T-helper 1 cell treated with Interleukin-12 subunit alpha and Interleukin-12 subunit beta and Interleukin-4 antibody, amounts not matched to agents 30 μg/mL and 1 μg/mL, for 36 hours (primary cell): ENCODE measurements around the gene TGM2.

Experiments
- H3K27ac Mint-ChIP-seq: one replicate; pipeline ENCODE4 v1.8.0; 2021; ENCODE audit warnings: mild to moderate bottlenecking, mixed read lengths
- H3K27me3 Mint-ChIP-seq: one replicate; pipeline ENCODE4 v1.8.0; 2021; ENCODE audit warnings: low read depth, mixed read lengths
- H3K36me3 Mint-ChIP-seq: one replicate; pipeline ENCODE4 v1.8.0; 2021; ENCODE audit warnings: low read depth, mixed read lengths
- H3K4me1 Mint-ChIP-seq: one replicate; pipeline ENCODE4 v1.8.0; 2021; ENCODE audit warnings: low read depth, mixed read lengths
- H3K4me3 Mint-ChIP-seq: one replicate; pipeline ENCODE4 v1.8.0; 2021; ENCODE audit warnings: mild to moderate bottlenecking, moderate library complexity, mixed read lengths
- H3K9me3 Mint-ChIP-seq: one replicate; pipeline ENCODE4 v1.8.0; 2021; ENCODE audit warnings: mixed read lengths

Gene TGM2

DNA sequence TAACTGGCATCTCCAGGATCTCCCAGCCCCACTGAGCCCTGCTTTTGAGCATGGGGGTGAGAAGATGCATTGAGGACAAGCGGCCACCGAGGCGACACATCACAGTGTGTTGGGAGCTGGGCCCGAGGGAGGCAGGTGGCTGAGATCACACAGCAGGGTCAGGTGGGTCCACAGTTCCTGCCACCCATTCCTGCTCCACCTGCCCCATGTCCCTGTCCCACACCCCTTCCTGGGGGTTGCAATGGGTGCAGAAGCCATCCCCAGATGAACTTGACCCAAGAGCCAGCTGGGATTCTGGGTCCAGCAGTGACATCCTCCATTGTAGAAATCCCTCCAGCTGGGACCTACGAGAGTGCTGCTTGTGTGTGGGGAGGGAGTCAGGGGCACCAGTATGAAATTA lies 1.0 kb downstream of the TGM2 start:
- Mint-ChIP-seq H3K9me3 (no peaks in the 10 kb centered on the region), H3K27me3 (peaks cover 13% of the 10 kb centered on the region), H3K36me3 (no peaks in the 10 kb centered on the region), H3K4me1 (peaks cover 26% of the 10 kb centered on the region), H3K27ac (no peak overlapping the region), H3K4me3 (no peak overlapping the region)

DNA sequence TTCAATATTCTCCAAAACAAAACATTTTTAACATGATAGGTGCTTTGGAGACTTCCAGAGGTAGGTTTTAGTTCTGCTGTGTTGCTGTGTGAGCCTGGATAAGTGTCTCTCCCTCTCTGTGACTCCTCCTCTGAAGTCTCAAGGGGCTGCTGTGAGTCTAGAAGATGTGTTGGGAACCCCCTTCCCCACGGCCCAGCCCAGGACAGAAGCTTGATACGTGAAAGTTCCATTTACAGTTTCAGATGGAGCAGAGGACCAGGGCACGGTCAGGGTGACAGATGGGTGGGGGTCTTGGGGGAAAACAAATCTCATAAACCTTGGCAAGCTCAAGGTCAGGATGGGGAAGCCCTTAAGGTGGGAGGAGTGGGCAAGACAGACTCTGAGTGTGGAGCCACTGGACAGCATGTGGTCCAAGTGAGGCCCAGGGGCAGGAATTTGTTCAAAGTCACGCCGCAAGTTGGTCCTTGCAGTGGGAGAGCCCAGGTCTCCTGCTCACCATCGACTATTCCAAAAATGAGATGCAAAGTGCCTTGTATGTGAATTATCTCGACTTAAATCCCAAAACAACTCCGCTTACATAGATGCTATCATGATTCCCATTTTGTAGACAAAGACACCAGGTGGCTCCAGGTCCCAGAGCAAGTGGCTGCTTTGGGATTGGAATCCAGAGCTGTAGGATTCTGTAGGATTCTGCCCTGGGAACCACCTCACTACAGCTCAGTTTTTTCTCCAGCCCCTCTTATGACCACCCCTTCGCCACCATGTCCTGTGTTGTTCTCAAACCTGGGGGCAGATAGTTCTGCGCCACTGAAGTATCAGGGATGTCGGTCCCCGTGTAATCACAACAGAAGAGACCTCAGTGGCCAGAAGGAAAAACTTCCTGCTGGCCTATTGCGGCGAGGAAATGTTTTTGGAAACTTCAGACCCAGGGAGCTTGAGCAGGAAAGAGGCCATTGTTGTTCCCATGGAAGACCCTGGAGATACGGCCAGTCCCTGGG lies 1.9 kb downstream of the TGM2 start:
- peaks cover 13% of the 10 kb centered on the region for H3K27me3 Mint-ChIP-seq
- H3K4me1 Mint-ChIP-seq = peaks cover 18% of the 10 kb centered on the region
- H3K36me3 Mint-ChIP-seq = no peaks in the 10 kb centered on the region
- H3K27ac Mint-ChIP-seq = no peak overlapping the region
- no peak overlapping the region for H3K4me3 Mint-ChIP-seq
- H3K9me3 Mint-ChIP-seq = no peaks in the 10 kb centered on the region

DNA sequence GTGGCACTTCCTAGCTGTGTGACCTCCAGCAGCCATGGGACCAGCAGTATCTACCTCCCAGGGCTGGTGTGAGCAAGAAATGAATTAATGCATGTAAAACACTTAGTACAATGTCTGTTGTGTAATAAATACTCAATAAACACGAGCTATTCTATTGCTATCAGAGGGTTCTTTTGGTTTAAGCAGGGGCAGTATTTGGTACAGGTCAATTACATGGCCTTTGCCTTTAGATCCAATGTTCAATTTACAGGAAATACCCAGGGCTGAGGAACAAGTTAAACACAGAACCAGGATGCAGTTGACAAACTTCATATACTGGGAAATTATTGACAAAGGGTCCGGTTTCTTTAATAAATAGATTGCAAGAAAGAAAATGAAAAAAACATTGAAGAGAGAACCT lies 2.9 kb downstream of the TGM2 start:
- no peak overlapping the region for H3K27ac Mint-ChIP-seq
- no peaks in the 10 kb centered on the region for H3K36me3 Mint-ChIP-seq
- H3K4me1 Mint-ChIP-seq = peaks cover 11% of the 10 kb centered on the region
- H3K27me3 Mint-ChIP-seq = peaks cover 13% of the 10 kb centered on the region
- H3K9me3 Mint-ChIP-seq = no peaks in the 10 kb centered on the region
- H3K4me3 Mint-ChIP-seq = no peak overlapping the region

DNA sequence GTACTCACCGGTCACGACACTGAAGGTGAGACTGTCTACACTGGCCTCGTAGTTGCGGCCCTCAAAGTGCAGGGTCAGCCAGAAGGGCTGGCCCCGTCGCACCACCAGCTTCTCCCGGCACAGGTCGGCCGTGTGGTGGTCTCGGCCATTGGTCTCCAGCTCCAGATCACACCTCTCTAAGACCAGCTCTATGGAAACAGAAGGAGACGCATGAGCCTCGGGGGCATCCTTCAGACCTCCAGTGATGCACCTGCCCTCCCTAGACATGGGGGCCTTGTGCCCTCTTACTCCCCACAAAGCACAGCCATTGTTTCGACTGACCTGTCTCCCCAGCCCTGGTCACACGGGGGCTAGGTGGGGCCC lies 3.7 kb downstream of the TGM2 start:
- no peaks in the 10 kb centered on the region for H3K36me3 Mint-ChIP-seq
- H3K27me3 Mint-ChIP-seq = peaks cover 13% of the 10 kb centered on the region
- peaks cover 11% of the 10 kb centered on the region for H3K4me1 Mint-ChIP-seq
- H3K4me3 Mint-ChIP-seq = no peak overlapping the region
- H3K9me3 Mint-ChIP-seq = no peaks in the 10 kb centered on the region
- H3K27ac Mint-ChIP-seq = no peak overlapping the region

DNA sequence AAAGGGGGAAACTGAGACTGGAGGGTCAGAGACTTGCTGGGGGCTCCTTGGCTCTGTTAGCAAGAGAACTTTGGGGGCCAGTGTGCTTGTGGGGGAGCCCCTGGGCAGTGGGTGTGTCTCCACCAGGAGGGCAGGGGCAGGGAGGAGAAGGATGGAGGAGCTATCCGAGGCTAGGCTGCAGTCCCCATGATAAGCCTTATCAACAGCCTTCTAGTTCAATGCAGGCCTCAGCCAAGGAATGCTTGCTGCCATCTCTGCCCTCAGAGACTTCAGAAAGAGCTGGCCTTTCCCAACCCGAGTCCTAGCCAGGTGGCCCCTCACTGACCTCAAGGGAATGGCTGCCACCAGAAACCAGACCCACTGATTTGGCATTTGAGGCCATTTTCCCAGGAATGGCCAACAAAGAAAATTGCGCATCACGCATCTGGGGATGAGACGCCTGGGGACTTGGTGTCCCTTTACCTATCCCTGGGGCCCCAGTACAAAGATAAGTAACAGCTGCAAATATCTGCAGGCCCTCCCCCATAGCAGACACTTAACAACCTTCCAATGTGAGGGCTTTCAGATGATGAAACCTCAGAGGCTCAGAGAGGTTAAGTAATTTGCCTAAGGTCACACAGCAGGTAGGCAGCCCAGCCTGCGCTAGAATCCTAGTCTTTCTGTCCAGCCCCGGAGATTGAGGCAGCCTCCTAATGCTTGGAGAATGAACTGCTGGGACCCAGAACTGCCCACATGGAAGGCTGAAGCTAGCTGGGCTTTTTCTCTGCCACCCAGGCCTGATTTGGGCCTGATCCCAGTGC lies 4.9 kb downstream of the TGM2 start:
- Mint-ChIP-seq H3K36me3 (no peaks in the 10 kb centered on the region), H3K27me3 (peaks cover 7% of the 10 kb centered on the region), H3K27ac (no peak overlapping the region), H3K4me3 (no peak overlapping the region), H3K4me1 (peaks cover 3% of the 10 kb centered on the region), H3K9me3 (no peaks in the 10 kb centered on the region)

DNA sequence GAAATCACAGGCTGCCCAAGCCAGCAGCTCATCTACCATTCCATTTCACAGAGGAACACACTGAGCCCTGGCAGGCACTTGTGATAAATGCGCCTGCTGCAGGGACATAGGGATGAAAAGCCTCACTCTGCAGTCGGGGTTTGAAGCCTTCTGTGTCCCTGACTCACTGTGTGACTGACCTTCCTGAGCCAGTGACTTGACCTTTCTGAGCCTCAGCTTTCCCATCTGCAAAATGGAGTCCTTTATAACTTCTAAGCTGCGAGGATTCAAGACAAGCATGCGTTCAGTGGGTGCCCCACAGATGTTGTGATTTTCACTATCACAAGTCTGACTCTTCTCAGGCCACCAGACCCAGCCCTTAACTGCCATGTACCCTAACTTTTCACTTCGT lies 5.5 kb downstream of the TGM2 start:
- H3K4me1 Mint-ChIP-seq = peaks cover 3% of the 10 kb centered on the region
- H3K27me3 Mint-ChIP-seq = peaks cover 7% of the 10 kb centered on the region
- H3K4me3 Mint-ChIP-seq = no peak overlapping the region
- H3K27ac Mint-ChIP-seq = no peak overlapping the region
- H3K36me3 Mint-ChIP-seq = no peaks in the 10 kb centered on the region
- no peaks in the 10 kb centered on the region for H3K9me3 Mint-ChIP-seq

DNA sequence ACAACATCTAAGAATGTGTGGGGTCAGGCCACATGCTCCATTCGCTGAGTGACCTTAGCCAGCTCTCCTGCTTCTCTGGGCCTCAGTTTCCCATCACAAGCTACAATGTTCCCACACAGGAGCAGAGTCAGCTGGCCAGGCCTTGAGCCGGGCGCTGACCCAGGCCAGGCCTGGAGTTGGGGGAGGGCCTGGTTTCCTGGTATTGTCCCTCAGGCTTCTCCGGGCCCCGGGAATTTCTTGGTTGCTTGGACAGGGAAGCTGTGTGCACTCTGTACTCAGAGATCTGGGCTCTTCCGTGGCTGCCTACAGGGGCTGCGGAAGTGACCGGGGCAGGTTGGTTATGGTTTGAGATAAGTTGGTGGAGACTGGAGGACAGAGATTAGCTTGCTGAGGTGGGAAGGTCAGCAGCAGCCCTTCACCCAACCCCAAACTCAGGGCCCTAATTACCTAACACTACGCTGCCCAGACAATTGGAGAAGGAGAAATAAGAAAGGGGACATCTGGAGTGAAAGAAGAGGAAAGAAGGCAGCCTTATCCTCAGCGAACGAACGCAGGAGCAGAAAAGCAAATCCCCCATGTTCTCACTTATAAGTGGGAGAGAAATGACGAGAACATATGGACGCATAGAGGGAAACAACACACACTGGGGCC lies 6.2 kb downstream of the TGM2 start:
- H3K27me3 Mint-ChIP-seq = peaks cover 7% of the 10 kb centered on the region
- H3K27ac Mint-ChIP-seq = no peak overlapping the region
- H3K4me3 Mint-ChIP-seq = no peak overlapping the region
- no peaks in the 10 kb centered on the region for H3K9me3 Mint-ChIP-seq
- H3K4me1 Mint-ChIP-seq = peaks cover 6% of the 10 kb centered on the region
- H3K36me3 Mint-ChIP-seq = no peaks in the 10 kb centered on the region

DNA sequence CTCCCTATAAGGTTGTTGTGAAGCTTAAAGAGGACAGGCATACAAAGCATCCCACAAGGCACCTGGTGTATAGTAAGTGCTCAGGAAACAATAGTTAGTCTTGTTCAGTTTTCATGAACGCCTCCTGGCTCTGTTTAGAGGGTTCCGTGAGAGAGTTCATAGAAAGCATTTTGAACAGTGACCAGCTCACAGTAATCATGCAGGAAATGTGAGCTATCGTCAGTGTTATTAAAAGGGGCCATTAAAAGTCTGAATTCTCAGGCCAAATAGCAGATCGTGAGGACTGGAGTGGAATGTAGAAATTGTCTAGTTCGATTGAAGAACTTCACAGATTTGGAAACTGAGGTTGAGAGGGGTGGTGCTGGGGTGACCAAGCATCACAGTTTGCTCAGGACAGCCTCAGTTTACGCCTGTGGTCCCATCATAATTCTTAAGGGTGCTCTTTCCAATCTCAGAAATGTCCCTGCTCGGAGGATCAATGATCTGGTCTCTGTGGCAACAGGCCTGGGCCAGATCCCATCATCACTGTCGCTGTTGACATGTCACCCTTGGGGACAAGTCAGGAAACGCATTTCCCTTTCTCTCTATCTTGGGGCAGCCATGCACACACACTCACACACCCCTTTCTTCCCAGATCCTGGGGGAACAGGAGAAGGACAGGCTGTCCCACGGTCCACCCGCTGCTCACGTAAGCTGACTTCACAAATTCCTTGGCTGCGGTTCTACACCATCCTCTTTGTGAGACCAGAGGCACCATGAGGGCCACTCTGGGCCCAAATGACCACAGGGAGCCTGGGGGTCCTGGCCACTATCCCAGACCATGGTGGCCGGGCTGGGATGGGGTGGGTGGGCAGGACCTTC lies 7.2 kb downstream of the TGM2 start:
- Mint-ChIP-seq H3K27me3 (peaks cover 5% of the 10 kb centered on the region), H3K9me3 (no peaks in the 10 kb centered on the region), H3K4me1 (peaks cover 8% of the 10 kb centered on the region), H3K27ac (no peak overlapping the region), H3K4me3 (no peak overlapping the region), H3K36me3 (no peaks in the 10 kb centered on the region)

DNA sequence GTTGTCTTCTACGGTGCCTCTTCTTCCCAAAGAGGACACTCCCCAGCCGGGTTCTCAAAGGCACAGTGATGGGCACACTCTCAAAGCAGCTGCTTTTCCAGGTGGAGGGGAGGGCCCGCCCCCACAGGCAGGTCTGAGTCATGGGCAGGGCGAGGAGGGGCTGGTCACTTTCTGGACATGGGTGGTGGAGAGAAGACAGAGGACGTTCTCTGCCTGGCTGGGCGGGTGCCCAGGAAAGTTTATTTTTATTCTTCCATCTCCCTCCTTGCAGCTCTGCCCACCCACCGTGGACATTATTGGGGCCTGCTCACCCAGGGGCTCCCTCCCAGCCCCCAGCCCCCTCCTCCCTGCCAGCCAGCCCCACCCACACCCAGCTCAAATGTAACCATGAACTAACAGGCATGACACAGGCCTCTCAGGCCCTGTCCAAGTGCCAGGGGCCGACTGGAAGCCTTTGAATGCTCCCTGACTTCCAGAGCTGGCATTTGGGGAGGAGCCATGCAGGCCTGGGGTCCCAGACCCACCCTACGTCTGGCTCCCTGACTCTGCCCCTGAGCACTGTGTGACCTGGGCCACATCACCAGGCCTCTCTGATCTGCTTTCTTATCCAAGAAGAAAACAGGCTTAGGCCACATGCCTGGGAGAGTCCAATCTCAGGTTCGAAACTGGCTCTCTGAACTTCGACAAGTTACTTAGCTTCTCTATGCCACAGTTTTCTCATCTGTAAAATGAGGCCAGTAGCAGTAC lies 8.0 kb downstream of the TGM2 start:
- Mint-ChIP-seq H3K9me3 (no peaks in the 10 kb centered on the region), H3K36me3 (no peaks in the 10 kb centered on the region), H3K4me1 (peaks cover 16% of the 10 kb centered on the region), H3K27me3 (peaks cover 3% of the 10 kb centered on the region), H3K4me3 (no peak overlapping the region), H3K27ac (no peak overlapping the region)

DNA sequence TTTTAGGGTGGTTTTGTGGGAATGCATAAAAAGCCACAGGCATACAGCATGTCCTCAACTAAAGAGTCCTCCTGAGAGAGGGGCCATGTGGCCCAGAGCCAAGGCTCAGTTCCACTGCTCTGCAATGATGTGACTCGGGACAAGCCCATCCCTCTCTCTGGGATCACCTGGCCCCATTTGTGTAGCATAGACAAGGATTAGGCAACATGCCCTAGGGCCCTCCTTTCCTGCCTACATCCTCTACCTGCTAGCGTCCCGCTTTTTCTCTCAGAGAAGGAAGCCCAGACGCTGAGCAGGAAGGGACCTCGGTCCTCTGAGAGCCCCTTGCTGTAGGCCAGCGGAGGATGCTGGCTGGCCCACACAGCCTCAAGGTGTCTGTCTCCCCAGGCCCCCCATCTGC lies 8.8 kb downstream of the TGM2 start:
- Mint-ChIP-seq H3K4me1 (peaks cover 21% of the 10 kb centered on the region), H3K9me3 (no peaks in the 10 kb centered on the region), H3K27me3 (no peaks in the 10 kb centered on the region), H3K27ac (no peak overlapping the region), H3K36me3 (no peaks in the 10 kb centered on the region), H3K4me3 (no peak overlapping the region)

DNA sequence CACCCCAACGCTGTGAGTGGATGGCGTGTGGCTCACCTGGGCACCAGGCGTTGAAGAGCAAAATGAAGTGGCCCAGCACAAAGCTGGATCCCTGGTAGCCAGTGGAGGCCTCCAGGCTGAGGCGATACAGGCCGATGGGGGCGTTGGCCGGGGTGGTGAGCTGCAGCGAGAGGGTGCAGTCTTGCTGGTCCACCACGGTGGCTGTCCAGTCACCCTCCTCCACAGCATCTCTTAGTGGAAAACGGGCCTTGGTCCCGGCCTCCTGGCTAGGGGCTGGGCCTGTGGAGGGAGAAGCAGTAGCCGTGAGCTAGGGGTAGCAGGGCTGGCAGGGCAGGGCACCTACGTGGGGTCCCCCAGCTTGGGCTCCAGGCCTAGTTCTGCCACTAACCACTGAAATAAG lies 9.3 kb downstream of the TGM2 start:
- H3K27ac Mint-ChIP-seq = no peak overlapping the region
- no peaks in the 10 kb centered on the region for H3K9me3 Mint-ChIP-seq
- no peaks in the 10 kb centered on the region for H3K27me3 Mint-ChIP-seq
- no peaks in the 10 kb centered on the region for H3K36me3 Mint-ChIP-seq
- no peak overlapping the region for H3K4me3 Mint-ChIP-seq
- H3K4me1 Mint-ChIP-seq = peaks cover 19% of the 10 kb centered on the region

DNA sequence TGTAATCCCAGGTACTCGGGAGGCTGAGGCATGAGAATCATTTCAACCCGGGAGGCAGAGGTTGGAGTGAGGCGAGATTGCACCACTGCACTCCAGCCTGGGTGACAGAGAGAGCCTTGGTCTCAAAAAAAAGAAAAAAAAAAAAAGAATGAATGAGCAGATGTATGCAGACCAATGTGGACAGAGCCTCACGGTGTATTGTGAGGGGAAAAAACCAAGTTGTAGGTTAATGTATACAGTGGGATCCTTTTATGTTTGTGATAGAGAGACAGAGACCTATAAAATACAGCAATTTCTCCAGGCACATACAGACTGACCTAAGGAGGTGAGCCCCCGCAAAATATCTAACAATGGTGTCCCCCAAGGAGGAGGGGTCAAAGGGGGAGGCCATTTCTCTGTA lies 11.7 kb downstream of the TGM2 start:
- Mint-ChIP-seq H3K27me3 (no peaks in the 10 kb centered on the region), H3K27ac (no peak overlapping the region), H3K4me1 (peaks cover 19% of the 10 kb centered on the region), H3K4me3 (no peak overlapping the region), H3K36me3 (no peaks in the 10 kb centered on the region), H3K9me3 (no peaks in the 10 kb centered on the region)

DNA sequence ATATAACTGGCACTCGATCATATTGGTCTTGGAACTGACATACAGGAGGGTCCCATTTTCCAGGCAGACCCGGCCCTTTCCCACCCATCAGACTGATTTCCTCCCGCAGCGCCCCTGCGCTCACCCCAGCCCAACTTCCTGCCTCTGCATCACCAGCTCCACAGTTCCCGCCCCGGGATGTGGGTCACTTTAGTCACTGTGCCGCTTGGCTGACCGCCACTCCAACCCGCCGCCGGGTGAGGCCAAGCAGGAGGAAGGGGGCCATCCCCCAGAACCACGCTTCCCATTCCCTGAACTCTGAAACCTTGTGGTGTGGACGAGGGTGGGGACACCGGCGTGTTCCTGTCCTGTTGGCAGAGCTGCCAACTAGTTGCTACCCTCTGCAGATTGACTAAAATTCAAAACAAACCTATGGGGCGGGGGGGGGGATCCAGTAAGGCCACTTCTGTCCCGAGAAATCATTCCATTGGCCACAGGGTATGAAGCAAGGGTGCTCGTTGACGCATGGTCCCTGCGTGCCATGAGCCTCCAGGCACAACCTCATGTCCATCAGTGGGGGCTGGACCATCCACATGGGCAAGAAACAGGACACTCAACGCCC lies 12.3 kb downstream of the TGM2 start:
- peaks cover 19% of the 10 kb centered on the region for H3K4me1 Mint-ChIP-seq
- H3K9me3 Mint-ChIP-seq = no peaks in the 10 kb centered on the region
- H3K27ac Mint-ChIP-seq = peak overlapping the region; percentile 87
- H3K27me3 Mint-ChIP-seq = no peaks in the 10 kb centered on the region
- peak overlapping the region; percentile 65 for H3K4me3 Mint-ChIP-seq
- no peaks in the 10 kb centered on the region for H3K36me3 Mint-ChIP-seq
